Measurements from ENCODE around the gene ERMN.

The ERMN gene

DNA sequence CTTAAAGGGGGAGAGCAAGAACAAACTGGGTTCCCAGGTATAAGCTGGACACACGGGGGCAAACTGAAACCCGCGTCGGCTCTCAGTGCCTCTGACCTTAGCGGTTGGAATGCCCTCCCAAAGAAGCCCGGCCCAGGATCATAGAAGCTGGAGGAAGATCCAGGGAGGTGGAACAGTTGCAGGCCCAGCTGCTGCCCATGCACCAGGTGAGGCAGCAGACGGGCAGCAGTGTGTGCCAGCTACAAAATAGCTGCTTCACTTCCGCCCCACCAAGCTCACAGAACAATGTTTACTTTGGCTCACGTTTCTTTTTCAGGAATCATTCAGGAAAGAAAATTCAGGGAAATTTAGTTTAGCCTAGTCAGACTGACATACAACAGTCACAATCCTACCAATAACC, 3.9 kb upstream of the ERMN start:
- no peak for DNase-seq (ENCODE audit: low read depth in 2 of 2)

DNA sequence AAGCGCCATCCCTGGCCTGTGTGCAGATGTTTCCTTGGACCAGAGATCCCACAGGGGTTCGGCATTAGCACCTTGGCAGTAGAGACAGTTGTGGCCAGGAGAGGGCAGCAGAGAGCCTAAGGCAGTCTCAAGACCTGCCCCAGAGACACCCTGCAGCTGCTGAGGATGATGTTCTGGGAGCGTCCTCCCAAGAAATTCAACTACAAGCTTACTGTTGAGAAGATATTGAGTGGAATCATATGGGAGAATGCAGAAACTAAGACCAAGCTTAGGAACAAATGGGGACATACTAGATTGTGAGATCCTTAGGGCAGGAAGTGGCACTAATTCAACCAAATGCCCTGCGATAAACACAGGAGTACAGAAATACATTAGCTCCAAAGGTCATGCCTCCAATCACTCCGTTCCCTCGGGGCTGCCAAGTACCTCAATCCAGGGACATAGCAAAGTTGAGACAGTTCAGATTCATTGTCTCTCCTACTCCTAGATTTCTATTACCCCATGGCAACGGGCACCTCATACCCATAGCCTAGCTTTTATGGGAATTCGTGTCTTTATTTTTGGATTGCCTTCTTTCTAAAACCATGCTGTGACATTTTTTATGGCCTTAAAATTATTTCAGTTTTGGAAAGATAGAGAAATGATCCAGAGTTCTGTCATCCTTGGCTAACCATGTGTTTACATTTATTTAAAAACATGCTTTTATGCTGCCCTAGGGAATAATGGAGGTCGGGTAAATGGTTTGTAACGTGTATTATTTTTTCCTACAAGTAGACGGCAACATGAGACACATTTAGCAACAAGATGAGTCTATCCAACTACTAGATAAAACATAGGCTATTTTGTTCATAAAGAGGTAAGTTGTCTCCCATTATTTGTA, 2.2 kb upstream of the ERMN start:
- peak; percentile 79 to 94 for DNase-seq (ENCODE audit: low read depth in 2 of 2)

DNA sequence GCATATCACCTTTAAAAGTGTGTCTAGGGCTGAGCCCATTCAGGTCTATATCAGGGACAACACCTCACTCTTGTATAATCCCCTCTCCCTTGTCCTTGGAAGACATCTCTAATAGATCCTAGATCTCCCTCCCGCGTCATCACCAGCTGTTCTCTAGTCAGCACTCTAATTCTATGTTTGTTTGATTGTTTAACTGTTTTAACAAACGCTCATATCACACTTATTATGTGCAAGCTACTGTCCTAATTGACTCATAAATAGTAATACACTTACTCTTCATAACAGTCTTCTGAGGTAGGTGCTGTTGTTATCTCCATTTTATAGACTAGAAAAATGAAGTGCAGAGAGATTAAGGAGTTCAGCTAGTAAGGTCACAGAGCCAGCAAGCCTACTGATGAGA, 1.6 kb upstream of the ERMN start:
- DNase-seq (ENCODE audit: low read depth in 2 of 2) = no peak

DNA sequence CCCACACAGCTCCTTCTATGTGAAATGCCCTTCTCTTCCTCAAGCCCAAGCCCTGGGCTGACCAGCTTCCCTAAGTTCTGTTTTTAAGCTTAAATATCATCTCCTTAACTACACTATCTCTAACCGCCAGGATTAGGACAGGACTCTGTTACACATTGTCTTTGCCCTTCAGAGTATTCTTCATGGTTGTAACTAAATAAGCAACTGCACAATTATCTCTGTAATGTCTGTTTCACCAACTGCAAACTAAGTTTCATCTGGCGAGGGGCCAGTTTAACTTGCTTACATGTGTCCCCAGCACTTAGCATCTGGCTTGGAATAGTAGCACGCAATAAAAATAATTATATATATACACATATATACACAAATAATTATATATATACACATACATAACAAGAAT, 1.1 kb upstream of the ERMN start:
- no peak for DNase-seq (ENCODE audit: low read depth in 2 of 2)

DNA sequence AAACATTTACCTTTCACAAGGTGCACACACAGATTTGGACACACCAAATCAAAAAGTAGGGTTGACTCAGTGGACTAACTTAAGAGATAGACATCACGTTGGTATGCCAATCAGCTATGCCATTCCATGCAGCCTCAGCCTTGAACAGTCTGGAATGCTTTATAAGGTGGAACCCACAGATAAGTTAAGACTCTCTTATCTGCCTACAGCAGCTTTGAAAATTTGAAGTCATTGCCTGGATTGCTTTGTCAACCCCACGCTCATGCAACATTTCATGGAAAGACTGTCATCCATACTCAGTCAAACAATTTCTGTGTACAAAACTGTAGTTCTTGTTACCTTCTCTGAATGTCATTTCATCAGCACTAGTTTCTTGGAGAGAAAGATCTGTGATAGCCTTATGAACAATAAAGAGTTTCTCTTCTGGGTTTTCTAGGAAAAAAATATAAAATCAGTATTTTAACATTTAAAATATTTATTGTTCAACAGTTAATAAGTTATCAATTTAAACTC, 1.2 kb downstream of the ERMN start:
- DNase-seq (ENCODE audit: low read depth in 2 of 2) = no peak

GRCh38 chr2:157322432-157322831, 3.2 kb downstream of the ERMN start:
- DNase-seq (ENCODE audit: low read depth in 2 of 2) = no peak

DNA sequence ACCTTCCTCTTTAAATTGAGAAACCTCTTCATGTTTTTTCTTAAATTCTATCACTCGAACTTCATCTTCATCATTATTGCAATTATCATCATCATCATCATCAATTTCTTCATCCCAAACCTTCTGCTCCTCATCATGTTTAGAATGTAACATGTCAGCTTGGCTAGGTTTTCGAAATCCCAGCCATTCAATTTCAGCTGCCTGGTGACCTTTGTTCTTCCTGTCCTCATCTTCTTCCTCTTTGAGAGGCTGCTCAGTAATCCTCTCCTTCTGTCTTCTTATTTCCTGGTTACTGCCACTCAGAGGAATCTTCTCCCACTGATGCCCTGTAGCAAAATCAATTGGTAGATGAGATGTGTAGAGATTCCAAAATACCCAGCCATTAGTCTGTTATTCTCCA, 4.2 kb downstream of the ERMN start:
- DNase-seq (ENCODE audit: low read depth in 2 of 2) = no peak

DNA sequence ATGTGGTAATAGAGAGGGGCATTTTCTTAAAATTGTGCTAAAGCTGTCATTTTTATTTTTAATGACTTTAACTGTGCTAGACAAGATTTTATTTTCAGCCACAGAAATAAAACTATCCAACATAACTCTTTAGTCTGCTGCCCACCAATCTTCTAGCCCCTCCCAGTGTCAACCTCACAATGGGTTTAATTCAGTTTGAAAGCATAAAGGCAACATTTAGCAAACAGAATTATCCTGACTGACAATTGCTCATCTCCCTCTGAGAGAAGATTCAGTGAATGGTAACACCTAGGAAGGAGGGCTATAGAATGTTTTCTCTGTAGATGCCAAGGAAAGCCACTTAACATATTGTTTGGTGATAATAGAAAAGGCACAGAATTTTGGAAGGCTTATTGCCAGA, 5.2 kb downstream of the ERMN start:
- no peak for DNase-seq (ENCODE audit: low read depth in 2 of 2)

GRCh38 chr2:157319795-157320194, 5.8 kb downstream of the ERMN start:
- no peak for DNase-seq (ENCODE audit: low read depth in 2 of 2)

DNA sequence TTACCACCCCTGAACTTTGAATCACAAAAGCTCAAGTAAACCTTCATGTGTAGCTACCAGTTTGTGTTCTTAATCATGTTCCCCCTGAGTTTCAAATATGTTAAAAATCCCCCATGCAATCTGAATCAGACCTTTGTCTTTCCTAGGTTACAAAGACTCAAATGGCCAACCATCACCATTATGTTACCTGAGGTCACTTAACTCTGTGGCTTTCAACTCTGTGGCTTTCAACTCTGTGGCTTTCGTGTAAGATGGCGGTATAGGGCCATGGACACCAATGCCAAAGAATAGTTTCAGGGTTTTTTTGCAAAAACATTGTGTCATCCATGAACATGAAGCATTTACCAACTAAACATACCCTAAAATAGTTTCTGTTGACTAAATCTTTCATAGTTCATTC, 6.7 kb downstream of the ERMN start:
- DNase-seq (ENCODE audit: low read depth in 2 of 2) = no peak

GRCh38 chr2:157315901-157316300, 9.7 kb downstream of the ERMN start:
- DNase-seq (ENCODE audit: low read depth in 2 of 2) = no peak

DNA sequence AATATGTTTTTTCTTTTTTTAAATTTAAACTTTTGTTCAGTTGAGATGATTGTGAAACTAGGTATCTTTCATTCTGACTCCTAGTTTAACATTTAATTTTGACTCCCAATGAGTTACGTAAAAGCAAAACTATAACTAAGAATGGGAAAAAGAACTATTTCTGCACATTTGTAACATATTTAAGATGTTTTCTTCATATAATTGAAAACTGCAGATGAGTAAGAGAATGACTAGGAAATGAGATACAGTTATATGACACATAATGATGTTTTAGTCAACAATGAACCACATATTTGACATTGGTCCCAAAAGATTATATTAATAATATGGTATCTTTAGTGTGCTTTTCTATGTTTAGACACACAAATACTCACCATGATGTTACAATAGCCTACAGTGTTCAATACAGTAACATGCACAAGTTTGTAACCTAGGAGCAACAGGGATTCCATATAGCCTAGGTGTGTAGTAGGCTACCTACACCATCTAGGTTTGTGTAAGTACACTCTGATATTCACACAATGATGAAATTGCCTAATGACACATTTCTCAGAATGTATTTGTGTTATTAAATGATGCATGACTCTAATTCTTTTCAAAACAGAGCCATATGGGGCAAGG, 12.6 kb downstream of the ERMN start:
- DNase-seq (ENCODE audit: low read depth in 2 of 2) = no peak

DNA sequence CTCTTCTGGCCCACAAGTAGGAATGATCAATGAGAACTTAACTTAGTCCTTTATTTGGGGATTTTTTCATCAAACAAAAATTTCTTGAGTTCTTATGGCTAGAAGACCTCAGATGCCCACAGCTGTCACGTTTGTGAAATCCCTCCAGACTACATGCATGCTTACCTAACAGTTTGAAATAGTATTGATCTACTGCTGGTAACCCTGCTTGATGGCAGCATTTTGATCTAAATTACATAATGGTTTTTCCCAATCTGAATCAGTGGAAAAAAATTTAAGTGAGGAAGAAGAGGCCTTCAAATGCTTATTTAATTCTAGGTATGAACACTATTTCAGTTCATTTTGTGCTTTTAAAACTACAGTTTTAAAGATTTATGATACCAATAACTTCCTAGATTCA, 13.9 kb downstream of the ERMN start:
- DNase-seq (ENCODE audit: low read depth in 2 of 2) = no peak

DNA sequence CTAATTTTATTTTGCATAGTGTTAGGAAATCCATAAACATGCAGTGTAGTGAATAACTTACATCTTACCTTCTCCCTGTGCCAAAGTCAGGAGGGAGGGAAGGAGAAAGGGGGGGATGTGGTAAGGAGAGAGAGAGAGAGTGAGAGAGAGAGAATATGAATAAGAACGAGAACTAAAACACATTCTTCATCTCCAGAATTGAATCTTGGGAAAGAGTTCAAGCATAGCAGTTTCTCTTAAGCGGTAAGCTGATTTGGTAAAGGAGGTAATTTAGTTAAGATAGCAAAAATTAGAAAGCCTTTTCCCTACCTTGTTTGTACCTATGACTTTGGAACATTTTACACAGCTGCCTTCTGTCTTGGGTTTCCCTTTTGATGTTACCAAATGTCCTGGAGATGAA, 15.7 kb downstream of the ERMN start:
- no peak for DNase-seq (ENCODE audit: low read depth in 2 of 2)

GRCh38 chr2:157307021-157307420, 18.6 kb downstream of the ERMN start:
- DNase-seq (ENCODE audit: low read depth in 2 of 2) = no peak

GRCh38 chr2:157305723-157306110, 19.9 kb downstream of the ERMN start:
- no peak for DNase-seq (ENCODE audit: low read depth in 2 of 2)

DNA sequence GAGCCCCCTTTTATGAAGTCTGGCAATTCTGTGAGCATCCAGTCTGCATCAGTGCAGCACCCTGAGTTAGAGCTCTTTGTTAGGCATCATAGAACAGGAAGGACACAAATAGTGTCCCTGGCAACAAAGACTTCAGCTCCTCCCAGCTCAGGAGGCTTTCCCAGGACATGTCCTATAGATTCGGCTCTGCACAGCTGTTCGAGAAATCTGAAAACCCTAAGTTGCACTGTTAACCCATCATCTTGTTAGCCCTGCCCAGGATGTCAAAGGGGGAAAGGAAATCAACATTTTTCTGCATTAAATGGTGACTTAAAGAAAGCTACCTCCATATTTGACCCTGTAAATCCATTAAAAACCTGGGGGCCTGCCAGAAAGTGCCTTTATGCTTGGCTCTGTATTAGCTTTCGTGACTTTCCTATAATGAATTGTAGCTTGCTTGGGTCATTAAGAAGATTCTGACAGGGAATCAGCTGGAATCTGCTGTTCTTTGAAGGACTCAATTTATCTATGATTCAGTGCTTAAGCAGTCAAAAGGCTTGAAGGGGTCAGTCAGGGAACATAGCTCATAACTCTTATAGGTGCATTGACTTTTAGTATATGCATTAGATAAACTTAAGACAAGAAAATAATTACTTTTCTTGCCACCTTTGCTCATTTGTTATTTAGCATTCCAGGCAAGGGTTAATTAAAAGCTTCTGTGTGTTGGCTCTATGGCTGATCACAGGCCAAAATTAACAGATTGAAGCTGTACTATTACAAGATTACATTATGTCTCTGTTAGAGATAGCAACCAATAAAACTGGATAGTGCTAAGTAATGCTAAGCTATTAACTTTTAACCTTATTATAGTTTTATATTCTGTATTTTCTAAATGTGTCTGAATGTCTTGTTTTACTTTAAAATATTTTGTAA, 20.6 kb downstream of the ERMN start:
- DNase-seq (ENCODE audit: low read depth in 2 of 2) = no peak

- DNase-seq (ENCODE audit: low read depth in 2 of 2) = no peak
Measured at GRCh38 chr2:157303612-157304011, 22.0 kb downstream of the ERMN start.

- no peak for DNase-seq (ENCODE audit: low read depth in 2 of 2)
Measured at GRCh38 chr2:157302492-157303099, 23.0 kb downstream of the ERMN start.

- no peak for DNase-seq (ENCODE audit: low read depth in 2 of 2)
Measured at GRCh38 chr2:157301307-157301706, 24.3 kb downstream of the ERMN start.

DNA sequence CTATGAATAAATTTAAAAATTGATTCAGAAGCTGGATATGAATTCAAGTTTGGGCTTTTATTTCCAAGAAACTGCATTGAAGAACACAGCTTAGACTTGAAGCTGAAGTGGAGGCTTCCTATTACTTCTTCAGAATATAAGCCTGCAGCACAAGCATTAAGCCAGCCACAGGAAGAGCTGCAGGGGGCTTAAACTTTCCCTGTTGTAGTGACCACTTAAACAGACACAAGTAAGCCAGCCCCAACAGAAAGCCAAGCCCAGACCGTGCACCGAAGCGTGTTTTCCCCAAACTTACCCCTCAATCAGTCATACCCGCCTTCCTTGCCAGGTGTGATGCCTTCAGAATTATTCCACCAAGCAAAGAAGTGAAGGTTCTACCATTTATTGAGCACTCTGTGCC, 28.7 kb downstream of the ERMN start:
- no peak for DNase-seq (ENCODE audit: low read depth in 2 of 2)

DNA sequence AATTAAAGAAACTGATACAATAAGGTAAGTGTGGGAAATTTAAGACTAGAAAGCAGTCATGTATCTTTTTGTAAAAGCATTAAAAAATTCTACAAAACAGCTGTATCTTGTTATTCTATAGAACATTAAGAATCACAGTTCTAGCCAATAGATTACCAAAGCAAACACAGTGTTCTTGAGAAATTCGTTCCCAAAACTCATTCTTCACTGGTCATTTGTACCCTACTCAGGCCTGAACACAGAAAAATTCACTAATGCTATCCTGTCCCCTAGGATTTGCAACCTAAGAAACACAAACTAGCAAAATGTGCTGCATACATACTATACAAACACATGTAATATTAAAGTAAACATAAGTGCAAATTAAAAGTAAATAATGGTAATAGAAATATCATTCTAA, 29.1 kb downstream of the ERMN start:
- DNase-seq (ENCODE audit: low read depth in 2 of 2) = no peak

All from stimulated activated CD4-positive, alpha-beta T cell treated with anti-CD3 and anti-CD28 coated beads, Interleukin-12 subunit alpha, Interleukin-12 subunit beta, amount 100 ng/mL, for 24 hours (primary cell).